Measurements from ENCODE around the gene EIF2S1.

EIF2S1 gene

GRCh38 chr14:67357186-67357968, 2.8 kb upstream of the EIF2S1 start:
- Mint-ChIP-seq H3K4me1 (ENCODE audit: low read depth) (peaks cover 48% of the 10 kb centered on the region), H3K4me3 (no peak overlapping the region), H3K9me3 (no peaks in the 10 kb centered on the region), H3K27me3 (no peaks in the 10 kb centered on the region), H3K27ac (peak overlapping the region; percentile 39), H3K36me3 (ENCODE audit: low read depth) (peaks cover 47% of the 10 kb centered on the region)
- intact Hi-C loops (cut with micrococcal nuclease) = no loop called here

GRCh38 chr14:67357969-67358354, 2.2 kb upstream of the EIF2S1 start:
- no peaks in the 10 kb centered on the region for H3K9me3 Mint-ChIP-seq
- peak overlapping the region; percentile 92 for H3K27ac Mint-ChIP-seq
- H3K27me3 Mint-ChIP-seq = no peaks in the 10 kb centered on the region
- peaks cover 41% of the 10 kb centered on the region for H3K36me3 Mint-ChIP-seq (ENCODE audit: low read depth)
- peak overlapping the region; percentile 95 for H3K4me3 Mint-ChIP-seq
- H3K4me1 Mint-ChIP-seq (ENCODE audit: low read depth) = peaks cover 54% of the 10 kb centered on the region
- intact Hi-C loops (cut with micrococcal nuclease) = loop anchor here (2.0 kb wide), 1 partner anchor 117 kb away; the partner anchor contains the start of gene PALS1

GRCh38 chr14:67358924-67359774, 979 bp upstream of the EIF2S1 start:
- Mint-ChIP-seq H3K27me3 (no peaks in the 10 kb centered on the region), H3K9me3 (no peaks in the 10 kb centered on the region), H3K4me1 (ENCODE audit: low read depth) (peaks cover 64% of the 10 kb centered on the region), H3K36me3 (ENCODE audit: low read depth) (peaks cover 31% of the 10 kb centered on the region), H3K4me3 (peak overlapping the region; percentile 95), H3K27ac (peak overlapping the region; percentile 92)
- intact Hi-C loops (cut with micrococcal nuclease) = loop anchor here (2.0 kb wide), 1 partner anchor 118 kb away; the partner anchor contains the start of gene PALS1

GRCh38 chr14:67360470-67361206, 510 bp downstream of the EIF2S1 start:
- H3K27ac Mint-ChIP-seq = peak overlapping the region; percentile 92
- peak overlapping the region; percentile 95 for H3K4me3 Mint-ChIP-seq
- H3K9me3 Mint-ChIP-seq = no peaks in the 10 kb centered on the region
- intact Hi-C loops (cut with micrococcal nuclease) = no loop called here
- H3K4me1 Mint-ChIP-seq (ENCODE audit: low read depth) = peaks cover 56% of the 10 kb centered on the region
- H3K27me3 Mint-ChIP-seq = no peaks in the 10 kb centered on the region
- H3K36me3 Mint-ChIP-seq (ENCODE audit: low read depth) = peaks cover 37% of the 10 kb centered on the region

DNA sequence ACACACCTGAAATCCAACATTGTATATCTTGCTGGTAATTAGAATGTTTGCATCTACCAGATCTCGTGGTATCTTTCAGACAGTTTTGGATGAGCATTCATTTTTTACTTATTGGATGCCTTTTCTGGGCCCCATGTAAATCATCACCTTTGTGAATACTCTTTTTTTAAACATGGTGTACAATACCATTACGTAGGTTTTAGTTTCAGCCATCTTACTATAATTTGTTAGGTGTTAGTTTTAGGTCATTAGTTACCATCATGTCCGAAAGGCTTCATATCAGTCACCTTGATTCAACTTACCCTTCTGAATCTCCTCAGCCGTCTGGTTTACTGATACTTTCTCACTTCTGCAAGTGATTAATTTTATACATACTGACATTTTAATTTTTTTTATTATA, 5.3 kb downstream of the EIF2S1 start:
- H3K36me3 Mint-ChIP-seq (ENCODE audit: low read depth) = peaks cover 60% of the 10 kb centered on the region
- no peaks in the 10 kb centered on the region for H3K9me3 Mint-ChIP-seq
- H3K27me3 Mint-ChIP-seq = no peaks in the 10 kb centered on the region
- no peak overlapping the region for H3K4me3 Mint-ChIP-seq
- peaks cover 25% of the 10 kb centered on the region for H3K4me1 Mint-ChIP-seq (ENCODE audit: low read depth)
- H3K27ac Mint-ChIP-seq = no peak overlapping the region
- intact Hi-C loops (cut with micrococcal nuclease) = no loop called here

- no peak overlapping the region for H3K27ac Mint-ChIP-seq
- H3K4me3 Mint-ChIP-seq = no peak overlapping the region
- peaks cover 94% of the 10 kb centered on the region for H3K36me3 Mint-ChIP-seq (ENCODE audit: low read depth)
- intact Hi-C loops (cut with micrococcal nuclease) = no loop called here
- no peaks in the 10 kb centered on the region for H3K9me3 Mint-ChIP-seq
- peaks cover 6% of the 10 kb centered on the region for H3K4me1 Mint-ChIP-seq (ENCODE audit: low read depth)
- H3K27me3 Mint-ChIP-seq = no peaks in the 10 kb centered on the region
These were observed 10.7 kb downstream of the EIF2S1 start for GRCh38 chr14:67370830-67371229.

DNA sequence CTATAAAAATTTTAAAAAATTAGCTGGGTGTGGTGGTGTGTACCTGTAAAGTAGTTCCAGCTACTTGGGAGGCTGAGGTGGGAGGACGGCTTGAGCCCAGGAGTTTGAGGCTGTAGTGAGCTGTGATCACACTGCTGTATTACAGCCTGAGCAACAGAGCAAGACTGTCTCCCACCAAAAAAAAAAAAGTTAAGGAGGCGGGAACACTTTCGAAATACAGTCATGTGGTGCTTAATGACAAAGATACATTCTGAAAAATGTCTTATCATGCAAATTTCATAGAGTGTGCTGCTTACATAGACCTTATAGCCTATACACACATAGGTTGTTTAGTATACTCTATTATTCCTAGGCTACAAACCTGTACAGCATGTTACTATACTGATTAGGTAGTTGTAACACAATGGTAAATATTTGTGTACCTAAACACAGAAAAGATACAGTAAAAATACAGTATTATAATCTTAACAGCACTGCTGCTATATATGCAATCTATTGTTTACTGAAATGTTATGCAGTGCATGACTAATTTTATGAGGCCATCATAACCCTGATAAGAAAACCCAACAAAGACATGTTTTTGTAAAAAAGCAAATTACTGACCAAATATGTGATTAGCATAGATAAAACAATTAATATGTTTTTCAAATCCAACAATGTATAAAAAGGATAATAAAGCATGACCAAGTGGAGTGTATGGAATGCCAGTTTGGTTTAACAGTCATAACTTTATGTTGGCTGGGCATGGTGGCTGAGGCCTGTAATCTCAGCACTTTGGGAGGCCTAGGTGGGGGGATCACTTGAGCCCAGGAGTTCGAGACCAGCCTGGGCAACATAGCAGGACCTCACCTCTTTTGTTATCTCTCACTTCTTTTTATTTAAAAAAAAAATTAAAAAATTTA, 11.4 kb downstream of the EIF2S1 start:
- peaks cover 94% of the 10 kb centered on the region for H3K36me3 Mint-ChIP-seq (ENCODE audit: low read depth)
- no peak overlapping the region for H3K4me3 Mint-ChIP-seq
- no peaks in the 10 kb centered on the region for H3K9me3 Mint-ChIP-seq
- H3K4me1 Mint-ChIP-seq (ENCODE audit: low read depth) = peaks cover 6% of the 10 kb centered on the region
- intact Hi-C loops (cut with micrococcal nuclease) = no loop called here
- H3K27ac Mint-ChIP-seq = no peak overlapping the region
- H3K27me3 Mint-ChIP-seq = no peaks in the 10 kb centered on the region

- Mint-ChIP-seq H3K27me3 (no peaks in the 10 kb centered on the region), H3K27ac (peak overlapping the region; percentile 21), H3K9me3 (no peaks in the 10 kb centered on the region), H3K36me3 (ENCODE audit: low read depth) (peaks cover 94% of the 10 kb centered on the region), H3K4me3 (no peak overlapping the region), H3K4me1 (ENCODE audit: low read depth) (peaks cover 19% of the 10 kb centered on the region)
- intact Hi-C loops (cut with micrococcal nuclease) = no loop called here
These were observed 12.7 kb downstream of the EIF2S1 start for GRCh38 chr14:67372833-67373232.

DNA sequence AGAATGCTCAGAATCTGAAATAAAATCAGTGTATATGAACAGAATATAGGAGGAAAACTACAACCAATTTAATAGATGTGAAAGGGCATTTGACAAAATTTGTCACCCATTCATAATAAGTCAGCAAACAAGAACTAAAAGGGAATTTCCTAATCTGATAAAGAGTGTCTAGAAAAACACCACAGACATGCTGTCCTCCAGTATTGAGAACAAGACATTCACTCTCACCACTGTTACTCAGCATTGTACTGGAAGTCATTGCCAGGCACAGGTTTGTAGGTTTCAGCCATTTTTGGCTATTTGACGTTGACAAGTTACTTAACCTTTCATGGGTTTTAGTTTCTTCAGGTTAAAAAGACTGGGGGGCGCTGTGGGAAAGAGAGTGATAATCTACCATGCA, 13.2 kb downstream of the EIF2S1 start:
- peak overlapping the region; percentile 21 for H3K27ac Mint-ChIP-seq
- H3K4me3 Mint-ChIP-seq = no peak overlapping the region
- peaks cover 94% of the 10 kb centered on the region for H3K36me3 Mint-ChIP-seq (ENCODE audit: low read depth)
- no peaks in the 10 kb centered on the region for H3K9me3 Mint-ChIP-seq
- H3K27me3 Mint-ChIP-seq = no peaks in the 10 kb centered on the region
- peaks cover 21% of the 10 kb centered on the region for H3K4me1 Mint-ChIP-seq (ENCODE audit: low read depth)
- intact Hi-C loops (cut with micrococcal nuclease) = no loop called here

DNA sequence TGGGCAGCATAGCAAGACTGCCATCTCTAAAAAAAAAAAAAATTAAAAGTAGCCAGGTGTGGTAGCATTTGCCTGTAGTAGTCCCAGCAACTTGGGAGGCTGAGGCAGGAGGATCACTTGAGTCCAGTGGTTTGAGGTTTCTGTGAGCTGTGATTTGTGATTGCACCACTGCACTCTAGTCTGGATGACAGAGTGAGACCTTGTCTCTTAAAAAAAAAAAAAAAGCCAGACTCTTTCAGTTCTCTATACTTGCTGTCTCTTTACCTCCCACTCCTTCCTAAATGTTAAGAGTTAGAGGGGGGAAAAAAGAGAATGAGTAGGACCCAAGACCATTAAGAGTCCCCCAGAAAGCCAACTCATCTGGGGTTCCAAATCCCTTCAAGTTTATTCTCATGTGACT, 17.8 kb downstream of the EIF2S1 start:
- H3K36me3 Mint-ChIP-seq (ENCODE audit: low read depth) = peaks cover 97% of the 10 kb centered on the region
- H3K27ac Mint-ChIP-seq = no peak overlapping the region
- H3K27me3 Mint-ChIP-seq = no peaks in the 10 kb centered on the region
- H3K4me3 Mint-ChIP-seq = no peak overlapping the region
- intact Hi-C loops (cut with micrococcal nuclease) = no loop called here
- H3K9me3 Mint-ChIP-seq = no peaks in the 10 kb centered on the region
- peaks cover 15% of the 10 kb centered on the region for H3K4me1 Mint-ChIP-seq (ENCODE audit: low read depth)

DNA sequence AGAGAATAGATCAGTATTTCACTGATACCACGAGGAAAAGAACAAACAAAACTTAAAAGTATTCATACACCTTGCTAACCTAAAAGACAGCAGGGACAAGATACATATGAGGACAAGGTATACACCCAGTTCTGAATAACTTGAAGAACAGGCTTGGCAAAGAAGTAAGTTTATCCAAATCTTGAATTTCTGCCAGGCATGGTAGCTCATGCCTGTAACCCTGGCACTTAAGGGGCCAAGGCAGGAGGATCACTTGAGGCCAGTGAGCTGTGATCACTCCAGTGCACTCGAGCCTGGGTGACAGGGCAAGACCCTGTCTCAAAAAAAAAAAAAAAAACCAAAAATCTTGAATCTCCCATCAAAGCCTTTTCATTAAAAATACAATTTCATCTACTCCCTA, 25.0 kb downstream of the EIF2S1 start:
- Mint-ChIP-seq H3K4me1 (ENCODE audit: low read depth) (no peaks in the 10 kb centered on the region), H3K27ac (no peak overlapping the region), H3K9me3 (no peaks in the 10 kb centered on the region), H3K27me3 (no peaks in the 10 kb centered on the region), H3K4me3 (no peak overlapping the region), H3K36me3 (ENCODE audit: low read depth) (peaks cover 65% of the 10 kb centered on the region)
- intact Hi-C loops (cut with micrococcal nuclease) = no loop called here

DNA sequence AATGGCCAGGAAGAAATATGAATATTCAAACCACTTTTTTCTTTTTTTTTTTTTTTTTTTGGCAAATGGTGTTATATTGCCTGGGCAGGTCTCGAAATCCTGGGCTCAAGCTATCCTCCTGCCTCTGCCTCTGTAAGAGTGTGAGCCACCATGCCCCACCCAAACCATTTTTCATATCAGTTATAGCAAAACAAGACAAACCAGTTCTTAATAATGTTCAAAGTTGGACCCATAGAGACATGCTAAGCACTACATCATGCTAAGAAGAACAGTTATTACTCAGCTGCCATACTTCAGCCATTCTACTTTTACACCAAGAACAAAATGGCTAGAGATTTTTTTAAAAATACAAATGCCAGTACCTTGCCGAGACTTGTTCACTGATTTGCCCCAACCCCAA, 25.5 kb downstream of the EIF2S1 start:
- Mint-ChIP-seq H3K4me3 (no peak overlapping the region), H3K36me3 (ENCODE audit: low read depth) (peaks cover 60% of the 10 kb centered on the region), H3K27ac (no peak overlapping the region), H3K4me1 (ENCODE audit: low read depth) (no peaks in the 10 kb centered on the region), H3K9me3 (no peaks in the 10 kb centered on the region), H3K27me3 (no peaks in the 10 kb centered on the region)
- intact Hi-C loops (cut with micrococcal nuclease) = no loop called here

- Mint-ChIP-seq H3K4me3 (no peak overlapping the region), H3K36me3 (ENCODE audit: low read depth) (peaks cover 45% of the 10 kb centered on the region), H3K4me1 (ENCODE audit: low read depth) (no peaks in the 10 kb centered on the region), H3K27ac (no peak overlapping the region), H3K27me3 (no peaks in the 10 kb centered on the region), H3K9me3 (no peaks in the 10 kb centered on the region)
- intact Hi-C loops (cut with micrococcal nuclease) = no loop called here
These were observed 27.1 kb downstream of the EIF2S1 start for GRCh38 chr14:67387195-67387594.

Data from dendritic cell treated with granulocyte-macrophage colony-stimulating factor and Interleukin-4, amounts not matched to agents 40 ng/mL and 50 ng/mL, for 4 days (primary cell).